ENCODE data around the gene PGS1. TPM values are rescaled to one million over a fixed set of nuclear protein-coding genes. Genes with fewer than 3 reads are reported as not detected.

The PGS1 gene
- polyA plus RNA-seq, 4 donors: 34.2 to 54.1 (median 42.5) TPM

DNA sequence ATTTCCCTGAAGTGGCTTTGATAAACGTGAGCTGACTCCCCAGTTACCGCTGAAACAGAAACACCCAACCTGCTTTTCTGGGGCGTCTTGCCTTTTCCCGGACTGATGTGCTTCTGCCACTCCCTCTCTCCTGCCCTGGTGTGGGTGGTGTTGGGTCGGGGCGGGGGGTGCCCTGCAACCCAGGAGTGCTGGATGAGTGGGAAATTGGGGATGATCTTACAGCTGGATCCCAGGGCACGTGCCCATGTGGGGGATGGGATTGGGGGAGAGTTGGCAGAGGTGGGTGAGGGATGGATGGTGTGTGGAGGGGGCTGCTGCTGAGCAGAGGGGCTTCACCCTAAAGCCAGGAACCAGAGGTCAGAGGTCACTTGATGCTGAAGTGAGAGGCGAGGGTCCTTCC is 28.5 kb downstream of the PGS1 start:
- no peak for DNase-seq (ENCODE audit: low read depth in 4 of 4, low spot score in 3 of 4)

DNA sequence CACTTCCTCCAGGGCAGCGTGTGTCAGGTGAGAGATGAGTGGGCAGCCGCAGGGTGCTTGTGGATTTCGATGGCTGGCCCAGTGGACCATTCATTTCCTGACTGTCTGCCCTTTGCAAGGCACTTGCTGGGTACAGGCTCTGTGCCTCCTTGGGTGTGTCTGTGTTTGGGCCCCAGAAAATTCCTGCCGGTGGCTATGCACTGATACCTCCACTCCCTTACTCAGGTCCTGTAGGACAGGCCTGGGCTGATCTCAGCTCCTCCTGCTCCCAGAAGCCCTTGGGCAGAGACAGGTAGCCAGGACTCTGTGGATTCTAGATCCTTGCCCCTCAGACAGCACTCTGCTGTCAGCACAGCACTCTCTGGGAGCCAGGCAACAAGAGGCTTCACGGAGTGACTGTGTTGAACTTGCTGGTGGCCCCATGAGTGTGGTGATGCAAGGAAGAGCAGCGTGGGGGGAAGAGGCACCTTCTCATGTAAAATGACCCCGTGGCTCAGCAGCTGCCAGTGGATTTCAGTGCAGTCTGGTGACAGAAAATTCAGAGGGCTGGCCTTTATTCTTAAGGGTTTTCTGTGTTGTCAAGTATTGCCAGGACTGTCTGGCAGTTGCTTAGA is 29.0 kb downstream of the PGS1 start:
- DNase-seq (ENCODE audit: low read depth in 4 of 4, low spot score in 3 of 4): no peak

DNA sequence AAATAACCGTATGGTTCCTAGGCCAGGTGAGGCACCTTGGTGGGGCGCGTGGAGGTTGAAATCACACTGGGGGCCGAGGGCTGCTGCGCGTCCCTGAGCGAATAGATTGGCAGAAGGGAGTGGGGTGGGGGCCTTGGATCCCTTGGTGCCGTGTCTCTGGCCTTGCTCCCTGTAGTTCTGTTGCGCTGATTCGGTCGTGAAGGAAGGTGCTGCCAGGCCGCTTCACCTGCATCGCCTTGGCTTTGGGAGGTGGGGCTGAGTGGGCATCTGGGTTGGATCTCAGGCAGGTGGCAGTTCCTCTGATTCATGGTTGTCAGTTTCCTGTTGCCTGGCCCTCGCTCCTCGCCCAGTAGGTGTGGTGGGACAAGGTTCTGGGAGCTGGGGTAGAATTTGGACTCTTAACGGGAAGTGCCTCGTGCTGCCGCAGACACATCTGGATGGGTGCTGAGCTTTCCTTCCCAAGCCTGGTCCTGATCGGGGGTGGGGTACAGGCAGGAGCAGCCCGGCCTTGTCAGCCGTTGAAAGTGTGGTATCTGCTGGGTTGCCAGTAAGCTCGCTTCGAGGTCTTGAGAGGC is 30.1 kb downstream of the PGS1 start:
- no peak for DNase-seq (ENCODE audit: low read depth in 4 of 4, low spot score in 3 of 4)

DNA sequence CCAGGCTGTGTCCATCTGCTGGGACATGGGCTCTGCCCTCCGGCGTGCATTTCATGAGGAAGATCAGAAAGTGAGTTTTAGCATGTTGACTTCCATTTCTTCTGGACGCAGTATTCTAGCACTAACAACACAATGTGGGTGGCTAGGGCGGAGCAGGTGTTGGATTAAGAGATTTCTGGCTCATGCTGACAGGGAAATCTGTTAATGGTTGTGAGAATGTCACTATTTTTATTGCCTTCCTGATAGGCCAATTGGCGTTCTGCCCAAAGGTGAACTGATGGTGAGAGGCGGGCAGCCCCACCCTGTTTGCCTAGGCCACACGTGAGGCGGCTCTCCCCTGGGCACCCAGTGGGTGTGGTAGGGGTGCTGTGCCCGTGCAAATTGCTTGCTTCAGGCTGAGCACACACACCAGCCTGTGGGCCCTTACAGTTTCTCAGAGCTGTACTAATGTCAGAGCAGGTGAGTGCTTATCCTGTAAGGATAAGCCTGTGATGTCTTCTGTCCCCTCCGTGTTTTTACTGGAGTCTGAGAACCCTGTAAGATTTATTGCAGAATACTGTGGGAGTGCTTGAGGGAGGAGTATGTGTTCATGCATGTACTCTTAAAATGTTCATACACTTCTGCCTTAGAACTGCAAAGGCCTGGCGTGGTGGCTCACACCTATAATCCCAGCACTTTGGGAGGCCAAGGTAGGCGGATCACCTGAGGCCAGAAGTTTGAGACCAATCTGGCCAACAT is 30.9 kb downstream of the PGS1 start:
- no peak for DNase-seq (ENCODE audit: low read depth in 4 of 4, low spot score in 3 of 4)

DNA sequence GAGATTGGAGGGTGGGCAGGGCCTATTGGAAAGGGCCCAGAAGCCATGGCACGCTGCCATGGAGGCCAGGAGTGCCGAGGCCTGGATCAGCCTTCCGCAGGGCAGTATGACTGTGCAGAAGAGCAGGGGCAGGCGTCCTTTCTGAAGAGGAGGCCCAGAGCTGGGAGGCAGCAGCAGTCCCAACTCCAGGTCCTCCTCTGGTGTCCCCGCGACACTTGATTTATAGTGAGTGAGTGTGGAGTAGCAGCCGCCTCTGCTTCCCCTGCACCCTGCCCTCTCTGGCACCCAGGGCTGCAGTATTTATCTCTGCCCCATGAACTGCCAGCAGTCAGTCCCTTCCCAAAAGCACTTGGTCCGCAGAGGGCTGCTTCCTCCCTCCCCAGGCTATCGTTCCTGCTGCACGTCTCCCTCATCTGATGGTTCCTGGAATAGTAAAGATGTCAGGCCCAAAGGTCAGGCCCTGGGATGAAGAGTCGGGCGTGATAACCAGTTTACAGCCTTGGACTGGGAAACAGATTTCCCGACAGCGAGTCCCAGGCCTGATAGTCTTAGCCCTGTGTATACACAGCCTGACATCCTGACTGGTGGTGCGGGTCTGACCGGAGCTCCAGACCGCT is 32.9 kb downstream of the PGS1 start:
- no peak for DNase-seq (ENCODE audit: low read depth in 4 of 4, low spot score in 3 of 4)

DNA sequence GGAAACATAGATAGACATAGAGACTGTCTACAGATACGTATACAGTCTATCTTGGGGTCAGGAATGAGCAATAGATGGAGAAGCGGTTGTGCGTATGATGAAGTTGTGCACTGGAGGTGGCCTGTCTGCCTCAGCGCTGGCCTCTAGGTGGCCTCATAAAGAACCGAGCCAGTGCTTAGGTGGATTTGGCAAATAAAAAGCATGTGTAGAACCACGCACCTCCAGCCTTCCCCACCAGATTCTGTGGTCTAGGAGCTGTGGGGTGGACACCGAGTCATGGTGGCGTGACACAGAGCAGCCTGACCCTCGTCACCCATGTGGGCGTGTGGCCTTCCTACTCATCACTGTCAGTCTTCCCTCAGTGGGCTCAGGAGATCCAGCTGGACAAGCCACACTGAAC is 34.0 kb downstream of the PGS1 start:
- no peak for DNase-seq (ENCODE audit: low read depth in 4 of 4, low spot score in 3 of 4)

DNA sequence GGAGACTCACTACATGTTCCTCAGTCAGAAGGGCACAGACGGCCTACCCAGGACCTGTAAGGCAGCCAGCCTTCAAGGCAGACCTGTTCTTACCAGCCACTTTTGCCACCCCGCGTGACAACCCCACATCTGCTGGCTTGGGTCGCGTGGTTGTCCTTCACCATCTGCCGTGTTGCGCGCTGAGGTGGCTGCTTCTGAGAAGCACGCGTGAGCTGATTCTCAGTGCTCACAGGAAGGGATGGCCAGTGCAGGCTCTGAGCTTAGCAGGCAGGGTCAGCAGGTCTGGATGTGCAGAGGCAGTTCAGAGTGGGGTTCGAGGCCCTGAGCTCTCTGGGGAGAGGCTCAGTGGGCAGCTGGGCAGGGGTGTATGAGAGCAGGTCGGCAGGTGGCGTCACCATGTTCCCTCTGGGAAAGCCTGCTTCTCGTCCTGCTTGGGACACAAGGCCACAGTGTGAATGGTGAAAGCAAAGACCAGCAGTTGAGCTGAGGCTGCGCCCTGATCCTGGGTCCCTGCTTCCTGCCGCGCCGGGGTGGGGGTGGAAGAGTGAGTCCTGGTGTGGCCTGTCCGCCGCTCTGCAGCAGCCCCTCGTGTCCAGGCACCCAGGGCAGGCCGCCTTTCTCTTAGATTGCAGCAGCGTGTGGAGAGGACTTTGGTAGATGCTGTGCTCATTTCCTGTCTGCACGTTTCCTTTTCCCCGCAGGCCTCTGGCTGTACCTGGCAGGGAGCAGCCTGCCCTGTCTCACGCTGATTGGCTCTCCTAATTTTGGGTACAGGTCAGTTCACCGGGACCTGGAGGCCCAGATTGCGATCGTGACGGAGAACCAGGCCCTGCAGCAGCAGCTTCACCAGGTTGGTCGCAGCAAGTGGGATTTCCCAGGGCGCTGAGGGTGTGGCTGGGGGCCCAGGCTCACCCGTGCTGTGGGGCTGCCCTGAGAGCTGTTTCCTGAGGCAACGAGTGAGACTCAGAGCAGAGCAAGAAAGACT is 36.0 kb downstream of the PGS1 start:
- DNase-seq (ENCODE audit: low read depth in 4 of 4, low spot score in 3 of 4): no peak

DNA sequence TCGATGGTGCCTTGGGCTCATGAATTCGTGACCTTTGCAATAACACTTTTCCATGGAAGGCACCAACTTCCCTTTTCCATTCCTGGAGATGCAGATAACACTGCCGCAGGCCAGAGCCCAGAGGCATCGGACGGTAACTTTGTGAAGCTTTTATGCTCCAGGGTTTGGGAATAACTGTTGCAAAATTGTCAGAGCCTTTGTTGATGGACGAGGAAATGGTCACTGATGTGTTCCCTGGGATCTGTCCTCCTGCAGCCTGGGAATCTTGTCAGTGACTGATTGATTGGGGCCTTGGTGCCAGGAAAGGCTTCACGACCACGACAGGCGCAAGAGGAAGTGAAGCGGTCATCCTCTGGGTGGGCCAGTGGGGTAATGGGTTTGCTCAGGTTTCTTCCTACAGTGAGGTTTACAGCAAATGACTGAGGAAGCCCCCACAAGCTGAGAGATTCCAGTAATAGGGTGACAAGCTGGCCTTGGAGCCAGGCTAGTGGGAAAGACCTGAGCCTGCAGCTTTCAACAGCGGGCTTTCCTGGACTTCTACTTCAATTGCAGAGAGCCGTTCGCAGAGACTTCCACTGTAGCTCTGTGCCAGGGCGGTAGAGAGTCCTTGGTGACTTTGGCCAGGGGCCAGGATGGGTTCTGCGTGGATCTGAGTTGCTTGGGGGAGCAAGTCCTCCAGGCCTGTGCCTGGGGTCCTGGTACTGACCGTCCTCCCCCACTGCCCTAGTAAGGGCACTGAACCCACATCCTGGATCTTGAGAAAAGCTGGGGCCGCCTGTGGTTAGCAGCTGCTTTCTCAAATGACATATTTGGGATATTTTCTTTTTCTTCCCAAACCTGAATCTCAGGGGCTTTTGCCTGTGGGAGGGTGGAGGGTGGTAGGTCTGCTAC is 37.6 kb downstream of the PGS1 start:
- DNase-seq (ENCODE audit: low read depth in 4 of 4, low spot score in 3 of 4): no peak

DNA sequence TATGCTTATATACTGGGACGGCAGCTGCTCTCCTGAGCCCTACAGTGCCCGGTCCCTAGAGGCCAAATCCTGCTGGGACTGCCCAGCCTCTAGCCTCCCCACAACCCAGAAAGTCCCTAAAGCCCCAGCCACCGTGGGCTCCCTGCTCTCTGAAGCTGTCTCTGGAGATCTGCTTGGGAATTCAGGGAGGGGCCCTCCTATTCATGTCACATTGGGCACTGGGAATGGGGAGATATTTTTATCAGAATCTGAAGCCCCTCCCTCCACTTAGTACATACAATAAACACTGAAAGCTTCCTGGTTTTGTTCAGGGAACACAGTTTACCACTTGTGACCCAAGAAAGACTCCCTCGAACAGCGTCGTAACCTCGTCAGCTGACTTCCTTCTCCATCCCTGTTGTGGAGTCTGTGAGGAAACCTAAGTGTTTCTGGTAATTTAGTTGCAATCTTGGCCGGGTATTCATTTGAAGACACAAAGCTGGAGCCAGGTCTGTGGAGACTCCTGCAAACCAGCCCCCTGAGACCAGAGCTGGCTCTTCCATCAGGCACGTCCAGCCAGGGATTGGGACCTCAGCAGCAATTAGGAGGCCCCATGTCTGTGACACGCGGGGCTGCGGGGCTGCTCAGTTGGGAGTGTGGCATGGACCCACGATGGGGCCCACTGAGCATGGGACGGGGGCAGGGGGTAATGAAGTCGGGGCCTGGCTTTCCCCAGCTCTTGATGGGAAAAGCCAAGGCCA is 38.5 kb downstream of the PGS1 start:
- DNase-seq (ENCODE audit: low read depth in 4 of 4, low spot score in 3 of 4): no peak

DNA sequence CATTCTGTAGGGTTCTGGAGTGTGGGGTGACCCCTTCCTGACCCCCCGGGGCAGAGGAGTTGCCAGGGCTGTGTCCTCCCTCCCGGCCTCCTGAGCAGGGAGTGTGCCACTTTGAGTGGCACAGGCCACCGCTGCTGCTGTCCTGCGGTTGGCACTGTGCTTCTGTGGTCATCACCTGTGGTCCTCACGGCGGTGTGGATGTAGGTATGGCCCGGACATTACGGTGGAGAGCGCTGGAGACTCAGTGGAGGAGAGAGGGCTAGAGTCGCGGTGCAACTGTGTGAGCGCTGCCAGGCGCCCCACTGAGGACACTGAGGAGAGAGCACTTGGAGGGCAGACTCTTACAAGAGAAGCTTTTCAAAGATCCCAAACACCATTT is 39.1 kb downstream of the PGS1 start:
- no peak for DNase-seq (ENCODE audit: low read depth in 4 of 4, low spot score in 3 of 4)

DNA sequence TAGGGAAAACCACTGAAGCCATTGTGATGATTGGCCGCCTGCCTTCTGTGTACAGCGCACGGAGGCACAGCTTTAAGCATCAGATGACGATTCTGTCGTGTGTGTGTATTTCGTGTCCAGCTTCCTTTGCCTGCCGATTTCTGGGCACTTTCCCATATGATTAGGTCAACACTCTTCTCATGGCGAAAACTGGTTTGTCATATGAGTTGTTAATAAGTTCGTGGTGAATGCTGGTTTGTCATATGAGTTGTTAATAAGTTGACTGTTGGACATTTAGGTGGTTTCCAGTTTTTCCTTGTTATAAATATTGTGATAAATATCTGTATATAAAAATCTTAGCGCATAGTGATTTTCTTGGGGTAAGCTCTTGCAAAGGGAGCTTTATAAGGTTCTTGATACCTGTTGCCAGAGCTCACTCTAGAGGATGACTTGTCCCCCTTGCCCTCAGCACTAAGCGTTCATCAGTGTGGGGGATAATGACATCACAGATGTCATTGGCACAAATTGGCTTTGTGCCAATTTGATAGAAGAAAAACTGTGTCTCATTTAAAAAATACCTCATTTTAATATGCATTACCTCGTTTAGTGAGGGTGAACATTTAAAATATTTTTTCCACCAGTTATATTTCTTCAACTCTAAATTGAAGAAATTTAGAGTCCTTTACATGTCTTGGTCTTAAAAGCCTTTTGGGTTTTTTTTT is 40.0 kb downstream of the PGS1 start:
- no peak for DNase-seq (ENCODE audit: low read depth in 4 of 4, low spot score in 3 of 4)

DNA sequence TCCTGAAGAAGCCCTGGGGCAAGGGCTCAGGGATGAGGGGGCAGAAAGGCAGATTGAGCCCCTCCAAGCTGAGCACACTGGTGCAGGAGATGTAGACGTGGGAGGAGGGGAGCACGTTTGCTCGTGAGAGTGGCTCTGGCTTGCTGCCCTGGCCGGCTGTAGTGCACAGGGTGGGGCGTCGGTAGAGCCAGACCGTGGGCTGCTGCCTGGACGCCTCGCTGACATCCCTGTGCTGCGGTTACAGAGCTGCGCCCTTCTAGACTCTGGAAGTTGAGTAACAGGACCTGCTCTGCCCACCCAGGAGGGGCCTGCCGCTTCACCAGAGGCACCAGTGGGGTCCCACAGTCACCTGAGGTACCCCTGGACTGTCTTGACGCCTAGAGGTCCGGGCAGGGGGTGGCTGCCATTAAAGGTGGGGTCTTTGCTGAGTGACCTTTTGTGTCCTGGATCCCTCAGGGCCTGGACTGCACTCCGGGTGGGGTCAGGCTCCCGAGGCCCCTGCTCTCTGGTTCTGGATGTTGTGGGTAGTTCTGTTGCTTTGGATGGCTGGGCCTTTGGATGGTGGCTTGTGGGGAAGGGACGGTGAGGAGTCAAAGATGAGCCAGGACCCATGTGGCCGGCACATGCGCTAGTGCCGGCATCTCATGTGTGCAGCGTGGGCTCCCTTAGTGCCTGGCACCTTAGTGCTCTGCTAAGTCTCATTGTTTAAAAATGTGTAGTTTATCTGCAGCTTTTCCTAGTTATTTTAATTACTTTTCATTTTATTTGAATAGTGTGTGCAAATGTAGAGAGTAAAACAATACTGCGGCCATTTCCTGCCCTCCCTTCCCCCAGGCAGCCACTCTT is 41.7 kb downstream of the PGS1 start:
- no peak for DNase-seq (ENCODE audit: low read depth in 4 of 4, low spot score in 3 of 4)

DNA sequence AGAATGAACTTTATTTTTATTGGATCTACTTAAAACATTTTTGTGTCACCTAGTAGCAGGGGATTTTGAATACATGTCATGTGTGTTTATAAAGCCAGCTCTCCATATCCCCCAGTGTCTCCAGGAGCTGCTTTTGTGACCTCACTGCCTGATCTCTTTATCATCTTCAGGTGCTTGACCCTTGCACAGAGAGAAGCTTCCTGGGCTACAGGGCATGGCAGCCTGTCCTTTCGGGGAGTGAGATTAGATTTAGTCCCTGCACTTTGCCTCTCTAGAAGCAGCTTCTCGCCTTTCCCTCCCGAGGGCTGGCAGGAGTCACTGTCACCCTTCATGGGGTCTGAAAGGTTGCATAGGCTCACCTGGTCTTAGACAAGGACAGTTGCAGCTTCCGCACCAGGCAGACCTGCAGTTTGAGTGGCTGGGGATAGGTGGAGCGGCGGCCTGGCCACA is 42.7 kb downstream of the PGS1 start:
- no peak for DNase-seq (ENCODE audit: low read depth in 4 of 4, low spot score in 3 of 4)

DNA sequence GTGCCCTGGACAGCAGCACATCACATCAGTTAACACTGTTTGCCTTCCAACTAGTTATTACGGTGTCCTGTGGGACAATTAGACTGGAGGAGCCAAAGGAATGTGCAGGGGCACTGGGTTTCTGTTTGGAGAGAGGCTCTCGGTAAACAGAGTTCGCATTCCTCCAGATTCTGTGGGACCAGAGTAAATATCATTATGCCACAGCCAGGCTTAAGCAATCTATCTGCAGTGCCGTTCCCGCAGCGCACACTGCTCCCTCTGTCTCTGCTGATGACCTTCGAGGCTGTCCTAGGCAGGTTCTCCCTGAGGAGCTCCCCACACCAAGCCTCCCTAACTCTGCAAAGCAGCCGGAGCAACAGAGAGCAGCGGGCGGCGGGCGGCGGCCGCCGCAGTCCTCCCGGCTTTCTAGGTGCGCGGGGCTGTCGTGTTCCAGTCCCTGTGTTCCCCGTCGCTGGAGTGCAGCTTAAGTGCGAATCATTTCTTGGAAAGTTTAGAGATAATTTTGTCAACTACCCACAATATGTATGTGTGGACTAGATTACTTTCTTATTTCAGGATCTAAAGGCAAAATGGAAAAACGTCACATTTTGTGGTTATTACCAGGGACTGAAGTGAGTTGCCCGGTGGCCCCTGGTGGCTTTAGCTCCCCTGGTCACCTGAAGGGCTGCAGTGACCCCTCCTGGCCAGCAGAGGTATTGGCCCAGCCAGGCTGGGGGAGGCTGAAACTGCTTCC is 43.3 kb downstream of the PGS1 start:
- DNase-seq (ENCODE audit: low read depth in 4 of 4, low spot score in 3 of 4): no peak

DNA sequence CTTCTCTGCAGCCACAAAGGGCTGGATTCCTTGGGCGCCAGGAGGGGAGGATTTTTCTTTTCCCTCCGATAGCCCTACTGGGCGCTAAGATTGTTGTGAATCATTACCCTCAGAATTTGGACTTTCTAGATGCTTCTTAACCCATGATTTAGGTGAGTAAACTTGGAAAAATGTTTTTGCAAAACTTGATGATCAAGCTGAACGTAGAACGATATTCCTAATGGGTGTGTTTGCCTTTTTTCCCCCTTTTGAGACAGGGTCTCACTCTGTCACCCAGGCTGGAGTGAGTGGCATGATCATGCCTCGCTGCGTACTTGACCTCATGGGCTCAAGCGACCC is 43.8 kb downstream of the PGS1 start:
- no peak for DNase-seq (ENCODE audit: low read depth in 4 of 4, low spot score in 3 of 4)

DNA sequence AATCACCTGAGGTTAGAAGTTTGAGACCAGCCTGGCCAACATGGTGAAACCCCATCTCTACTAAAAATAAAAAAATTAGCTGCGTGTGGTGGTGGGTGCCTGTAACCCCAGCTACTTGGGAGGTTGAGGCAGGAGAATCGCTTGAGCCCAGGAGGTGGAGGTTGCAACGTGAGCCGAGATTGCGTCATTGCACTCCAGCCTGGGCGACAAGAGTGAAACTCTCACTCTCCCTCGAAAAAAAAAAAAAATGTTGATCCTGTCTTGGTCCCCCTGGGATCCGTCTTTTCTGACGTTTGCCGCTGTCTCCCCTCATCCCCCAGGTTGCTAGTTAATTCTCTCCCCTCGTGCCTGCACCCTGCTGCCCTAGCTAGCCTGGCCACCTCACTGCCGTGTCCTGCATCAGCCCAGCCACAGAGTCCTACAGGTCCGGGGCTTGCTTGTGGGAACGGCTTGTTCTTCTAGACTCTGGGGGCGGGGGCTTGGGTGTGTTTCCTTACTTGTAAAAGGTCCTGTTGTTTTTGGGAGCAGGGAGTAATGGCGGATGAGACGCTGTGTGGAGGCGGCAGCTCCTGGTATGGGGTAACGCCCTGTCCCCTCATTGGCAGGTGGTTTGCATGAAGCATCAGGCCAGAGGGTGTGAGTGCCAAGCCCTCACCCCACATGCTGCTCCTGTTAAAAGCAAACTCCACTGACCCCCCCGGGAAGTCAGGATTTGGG is 44.6 kb downstream of the PGS1 start:
- no peak for DNase-seq (ENCODE audit: low read depth in 4 of 4, low spot score in 3 of 4)

Data from left renal pelvis (tissue), 4 donors.